Erythroblast (primary cell): ENCODE measurements around the gene IL1RAPL1.
"Not testable (repeated sequence)": the region's sequence is repeated elsewhere in the genome, so short reads cannot be mapped to it uniquely, and the experiment has no call there.

Experiments
- DNase-seq, 2 experiments: peaks; one replicate each; lab custom pipeline; 2025; lab: John Stamatoyannopoulos, UW
- GATA1 ChIP-seq: IDR thresholded peaks from 2 replicates; pipeline ENCODE4 v1.6.1; 2011; ENCODE audit warnings: low read depth, mild to moderate bottlenecking, control low read depth, low read length, moderate library complexity
- POLR2A ChIP-seq: IDR thresholded peaks from 2 replicates; pipeline ENCODE4 v1.6.1; 2011; ENCODE audit warnings: mild to moderate bottlenecking, low read length

The IL1RAPL1 gene

GRCh38 chrX:29285664-29286063 lies 698.4 kb downstream of the IL1RAPL1 start:
- TF ChIP-seq GATA1 (no peak), POLR2A (no peak)
- DNase-seq = no peak

GRCh38 chrX:29295987-29296680 lies 708.9 kb downstream of the IL1RAPL1 start:
- no peak for TF ChIP-seq GATA1
- TF ChIP-seq POLR2A = no peak
- DNase-seq = no peak

- DNase-seq = no peak
- no peak for TF ChIP-seq GATA1
- no peak for TF ChIP-seq POLR2A
Observed at GRCh38 chrX:29297171-29297800, 710.0 kb downstream of the IL1RAPL1 start.

- TF ChIP-seq GATA1 (no peak), POLR2A (no peak)
- no peak for DNase-seq
Observed at GRCh38 chrX:29299684-29300083, 712.4 kb downstream of the IL1RAPL1 start.

- no peak for TF ChIP-seq POLR2A
- no peak for TF ChIP-seq GATA1
- DNase-seq = no peak
Observed at GRCh38 chrX:29308726-29309125, 721.5 kb downstream of the IL1RAPL1 start.

GRCh38 chrX:29315931-29316330 lies 728.7 kb downstream of the IL1RAPL1 start:
- no peak for DNase-seq
- no peak for TF ChIP-seq POLR2A
- TF ChIP-seq GATA1 = no peak

- no peak for TF ChIP-seq GATA1
- TF ChIP-seq POLR2A = no peak
- DNase-seq = no peak
Observed at GRCh38 chrX:29318012-29318411, 730.8 kb downstream of the IL1RAPL1 start.

GRCh38 chrX:29332429-29332828 lies 745.2 kb downstream of the IL1RAPL1 start:
- DNase-seq = not testable (repeated sequence)

- not testable (repeated sequence) for DNase-seq
Observed at GRCh38 chrX:29333091-29333490, 745.8 kb downstream of the IL1RAPL1 start.

GRCh38 chrX:29348288-29348687 lies 761.0 kb downstream of the IL1RAPL1 start:
- DNase-seq = no peak
- TF ChIP-seq POLR2A = no peak
- no peak for TF ChIP-seq GATA1

- DNase-seq = no peak
- TF ChIP-seq POLR2A = no peak
- TF ChIP-seq GATA1 = no peak
Observed at GRCh38 chrX:29359276-29359675, 772.0 kb downstream of the IL1RAPL1 start.

- DNase-seq = not testable (repeated sequence)
Observed at GRCh38 chrX:29374765-29375164, 787.5 kb downstream of the IL1RAPL1 start.

GRCh38 chrX:29376584-29376983 lies 789.3 kb downstream of the IL1RAPL1 start:
- TF ChIP-seq GATA1 (no peak), POLR2A (no peak)
- DNase-seq = no peak

- TF ChIP-seq POLR2A (no peak), GATA1 (no peak)
- no peak for DNase-seq
Observed at GRCh38 chrX:29382811-29383210, 795.6 kb downstream of the IL1RAPL1 start.

GRCh38 chrX:29388509-29388908 lies 801.3 kb downstream of the IL1RAPL1 start:
- no peak for DNase-seq

More at GRCh38 chrX:29388509-29388908, 801.3 kb downstream of the IL1RAPL1 start:
- no peak for TF ChIP-seq POLR2A
- TF ChIP-seq GATA1 = no peak
